Measurements from ENCODE around the gene ANKRD28.

The ANKRD28 gene

GRCh38 chr3:15660055-15660935, 137.5 kb downstream of the ANKRD28 start:
- no peak for DNase-seq (ENCODE audit: low spot score)

DNA sequence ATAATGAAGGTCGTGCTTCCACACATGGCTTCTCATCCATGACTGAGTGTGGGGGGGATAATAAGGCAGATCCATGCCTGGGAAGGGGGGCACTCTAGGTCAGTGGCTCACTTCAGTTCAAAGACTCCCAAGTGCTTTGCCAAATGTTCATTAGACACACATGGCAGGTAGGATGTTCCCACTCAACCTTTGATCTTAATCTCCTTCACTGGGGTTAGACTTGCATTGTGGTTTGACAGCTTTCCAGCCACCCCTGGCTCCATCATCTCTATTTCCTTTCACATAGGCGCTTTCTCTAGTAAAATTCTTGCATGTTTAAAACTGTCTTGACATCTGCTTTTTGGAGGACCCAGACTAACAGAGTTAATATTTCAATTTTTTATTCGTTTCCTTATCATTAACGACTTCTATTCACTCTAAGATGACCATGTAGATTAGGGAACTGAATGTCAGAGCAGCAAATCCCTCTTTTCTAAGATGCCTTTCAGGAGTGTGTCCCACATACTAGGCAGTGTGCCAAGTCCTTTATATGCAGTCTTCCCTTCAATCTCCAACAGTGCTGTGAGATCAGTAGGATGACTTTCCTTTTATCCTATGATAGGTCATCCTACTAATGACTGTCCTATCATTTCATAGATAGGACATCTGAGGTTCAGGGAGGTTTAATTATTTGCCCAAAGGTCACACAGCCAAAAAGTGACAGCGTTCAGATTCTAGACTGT, 138.4 kb downstream of the ANKRD28 start:
- no peak for DNase-seq (ENCODE audit: low spot score)

- no peak for DNase-seq (ENCODE audit: low spot score)
Measured at GRCh38 chr3:15657016-15657415, 140.8 kb downstream of the ANKRD28 start.

DNA sequence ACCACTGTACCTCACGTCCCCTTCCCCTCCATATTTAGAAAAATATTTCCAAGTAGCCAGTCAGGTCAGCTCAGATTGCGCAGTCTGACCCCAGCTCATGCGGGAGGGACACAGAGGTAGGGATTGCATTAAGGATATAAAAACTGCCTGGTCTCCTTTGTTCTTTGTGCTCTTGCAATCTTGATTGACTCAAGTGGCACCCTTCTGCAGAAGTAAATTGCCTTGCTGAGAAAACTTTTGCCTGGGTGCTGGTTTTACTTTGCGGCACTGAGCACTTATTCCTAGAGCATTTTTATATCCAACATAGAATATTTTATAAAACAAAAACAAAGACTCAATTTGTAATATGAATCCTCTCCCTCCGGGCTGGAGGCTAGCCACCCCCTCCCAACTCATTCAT, 141.4 kb downstream of the ANKRD28 start:
- DNase-seq (ENCODE audit: low spot score) = no peak

- DNase-seq (ENCODE audit: low spot score) = no peak
Measured at GRCh38 chr3:15654891-15655290, 142.9 kb downstream of the ANKRD28 start.

GRCh38 chr3:15654127-15654526, 143.7 kb downstream of the ANKRD28 start:
- DNase-seq (ENCODE audit: low spot score) = no peak

- DNase-seq (ENCODE audit: low spot score) = no peak
Measured at GRCh38 chr3:15653321-15653720, 144.5 kb downstream of the ANKRD28 start.

DNA sequence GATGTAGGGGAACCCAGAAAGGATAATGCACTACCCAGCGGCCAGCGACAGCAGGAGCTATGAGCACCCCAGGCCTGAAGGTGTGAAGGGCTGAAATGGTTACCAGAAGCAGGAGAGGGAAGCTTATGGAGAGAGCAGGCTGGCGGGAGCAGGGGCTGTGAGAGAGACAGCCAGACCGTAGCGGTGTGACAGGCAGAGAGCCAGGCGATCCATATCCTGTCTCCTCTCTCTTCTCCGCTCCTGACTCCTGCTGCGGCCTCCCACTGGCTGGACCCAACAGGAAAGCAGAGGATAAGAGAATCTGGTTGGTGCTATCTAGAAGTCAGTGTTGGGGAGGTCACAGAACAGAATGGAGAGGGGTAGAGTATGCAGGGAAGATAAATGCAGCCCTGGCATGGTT, 146.4 kb downstream of the ANKRD28 start:
- no peak for DNase-seq (ENCODE audit: low spot score)

GRCh38 chr3:15649858-15650257, 147.9 kb downstream of the ANKRD28 start:
- no peak for DNase-seq (ENCODE audit: low spot score)

GRCh38 chr3:15649341-15649740, 148.4 kb downstream of the ANKRD28 start:
- DNase-seq (ENCODE audit: low spot score) = no peak

DNA sequence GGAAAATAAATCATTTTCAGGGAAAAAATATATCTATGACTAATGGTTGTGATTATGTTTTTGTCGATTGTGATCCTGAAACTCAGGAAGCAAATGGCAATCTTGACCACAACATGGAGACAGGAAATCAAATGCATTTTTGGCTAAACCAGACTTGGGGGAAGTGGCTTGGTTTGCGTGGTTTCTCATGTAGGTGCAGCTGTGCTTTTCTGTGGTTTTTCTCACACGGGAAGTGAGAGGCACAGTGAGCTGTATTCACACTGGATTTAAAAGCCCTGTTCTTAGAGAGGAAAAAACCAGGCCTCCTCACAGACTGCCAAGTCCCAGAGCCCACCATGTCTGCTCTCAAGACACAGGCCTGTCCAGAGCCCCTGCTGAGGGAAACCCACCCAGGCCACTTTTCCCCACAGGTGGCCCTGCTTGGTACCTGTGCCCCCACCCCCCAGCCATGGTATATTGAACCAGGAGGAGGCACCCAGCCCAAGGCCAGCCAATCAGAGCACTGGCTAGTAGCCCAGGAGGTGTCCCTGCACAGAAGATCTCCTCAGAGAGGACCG, 150.1 kb downstream of the ANKRD28 start:
- DNase-seq (ENCODE audit: low spot score) = no peak

GRCh38 chr3:15646851-15647511, 150.8 kb downstream of the ANKRD28 start:
- DNase-seq (ENCODE audit: low spot score) = no peak

- DNase-seq (ENCODE audit: low spot score) = no peak
Measured at GRCh38 chr3:15645740-15646501, 151.9 kb downstream of the ANKRD28 start.

DNA sequence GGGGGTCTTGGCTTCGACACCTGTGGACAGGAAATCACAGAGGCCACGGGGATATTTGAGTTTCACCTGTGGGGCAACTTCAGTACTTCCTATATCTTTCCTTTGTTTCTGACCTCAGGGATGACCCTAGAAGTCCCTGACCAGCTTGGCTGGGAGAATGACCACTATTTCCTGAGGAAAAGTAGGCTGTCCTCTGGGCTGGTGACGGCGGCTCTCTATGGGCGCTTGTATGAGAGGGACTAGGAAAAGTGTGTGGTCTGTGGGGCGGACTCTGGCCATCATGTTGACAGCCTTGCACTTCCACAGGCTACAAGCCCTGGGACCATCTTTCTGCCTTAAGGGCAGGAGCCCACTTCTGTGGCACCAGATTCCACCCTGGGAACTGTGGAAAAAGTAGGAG, 152.5 kb downstream of the ANKRD28 start:
- DNase-seq (ENCODE audit: low spot score) = no peak

GRCh38 chr3:15638891-15639262, 158.9 kb downstream of the ANKRD28 start:
- no peak for DNase-seq (ENCODE audit: low spot score)

- DNase-seq (ENCODE audit: low spot score) = no peak
Measured at GRCh38 chr3:15638193-15638890, 159.4 kb downstream of the ANKRD28 start.

DNA sequence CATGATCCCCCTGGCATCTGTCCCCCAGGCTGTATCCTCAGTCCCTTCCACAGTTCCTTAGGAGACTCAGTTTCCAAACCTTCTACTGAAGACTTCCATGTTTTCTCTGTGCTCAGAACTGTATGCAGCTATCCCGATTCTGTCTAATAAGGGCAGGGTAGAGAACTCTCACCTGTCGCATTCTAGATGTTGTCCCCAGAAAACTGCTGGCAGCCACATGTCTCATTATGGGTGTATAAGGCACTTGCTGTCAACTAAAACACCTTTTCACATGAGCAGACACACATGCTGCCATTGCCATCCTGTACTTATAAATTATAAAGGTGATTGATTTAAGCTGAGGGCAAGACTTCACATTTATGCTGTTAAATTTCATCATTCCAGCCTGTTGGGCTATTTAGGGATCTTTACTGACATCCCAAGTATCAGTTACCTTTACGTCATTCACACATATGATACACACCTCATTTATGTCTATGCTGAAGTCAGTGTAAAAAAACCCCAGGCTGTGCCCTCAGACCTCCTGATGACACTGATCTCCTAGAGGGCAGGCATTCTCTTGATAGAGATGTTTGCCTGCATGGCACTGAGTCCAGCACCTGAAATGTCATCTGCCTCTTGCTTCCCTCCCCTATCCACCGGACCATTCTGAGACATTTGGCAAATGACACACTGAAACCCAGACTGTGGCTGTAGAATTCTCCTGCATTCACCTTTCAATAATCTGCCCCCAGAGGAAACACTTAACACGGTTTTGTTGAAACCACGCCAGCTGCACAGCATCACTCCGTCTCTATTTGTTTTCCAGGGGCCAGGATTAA, 160.4 kb downstream of the ANKRD28 start:
- no peak for DNase-seq (ENCODE audit: low spot score)

DNA sequence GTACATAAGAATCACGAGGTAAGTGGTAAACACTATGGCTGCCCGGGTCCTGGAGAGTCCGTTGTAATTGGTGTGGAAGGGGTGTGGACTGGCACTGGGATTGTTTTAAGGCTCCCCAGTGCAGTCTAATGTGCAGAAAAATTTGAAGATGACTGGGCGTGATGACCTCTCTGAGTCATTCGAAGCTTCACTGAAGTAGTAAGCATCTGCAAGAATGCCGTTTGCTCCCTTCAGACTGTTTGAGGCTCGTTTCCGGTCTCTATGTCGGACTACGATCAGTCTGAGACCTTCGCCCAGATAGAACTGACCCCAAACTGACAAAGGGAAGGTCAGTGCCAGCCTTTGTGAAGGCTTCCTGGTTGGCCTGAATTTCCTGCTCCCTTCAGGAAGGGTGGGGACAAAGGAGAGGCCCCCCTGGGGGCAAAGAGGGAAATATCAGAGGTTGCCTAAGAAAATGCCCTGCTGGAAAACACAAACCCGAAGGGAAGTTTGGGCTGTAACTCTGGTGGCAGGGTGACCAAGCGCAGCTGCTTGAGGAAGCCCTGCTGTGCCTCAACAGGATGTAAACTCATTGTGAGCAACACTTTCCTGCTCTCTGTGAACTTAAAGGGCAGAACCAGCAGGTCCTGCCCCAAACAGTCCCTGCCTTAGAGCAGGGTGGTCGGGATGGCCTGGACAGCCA, 161.6 kb downstream of the ANKRD28 start:
- no peak for DNase-seq (ENCODE audit: low spot score)

DNA sequence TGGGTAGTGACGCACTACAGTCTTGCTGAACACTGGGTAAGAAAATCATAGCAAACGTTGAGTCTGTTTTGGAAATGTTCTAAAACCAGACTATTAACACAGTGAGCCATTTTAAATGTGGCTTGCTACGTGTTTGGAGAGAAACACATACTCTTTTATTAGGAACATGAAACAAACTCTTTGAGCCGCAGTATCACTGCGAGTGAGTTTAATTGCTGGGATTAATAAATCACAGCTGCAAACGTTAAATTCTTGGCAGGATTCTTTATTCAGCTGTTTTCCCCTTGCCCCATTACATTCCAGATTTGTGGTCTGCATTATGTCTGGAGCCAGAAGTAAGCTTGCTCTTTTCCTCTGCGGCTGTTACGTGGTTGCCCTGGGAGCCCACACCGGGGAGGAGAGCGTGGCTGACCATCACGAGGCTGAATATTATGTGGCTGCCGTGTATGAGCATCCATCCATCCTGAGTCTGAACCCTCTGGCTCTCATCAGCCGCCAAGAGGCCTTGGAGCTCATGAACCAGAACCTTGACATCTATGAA, 162.6 kb downstream of the ANKRD28 start:
- no peak for DNase-seq (ENCODE audit: low spot score)

All from HuH-7.5 (cell line).